Measurements from ENCODE around the gene CLPSL2.

CLPSL2 gene

DNA sequence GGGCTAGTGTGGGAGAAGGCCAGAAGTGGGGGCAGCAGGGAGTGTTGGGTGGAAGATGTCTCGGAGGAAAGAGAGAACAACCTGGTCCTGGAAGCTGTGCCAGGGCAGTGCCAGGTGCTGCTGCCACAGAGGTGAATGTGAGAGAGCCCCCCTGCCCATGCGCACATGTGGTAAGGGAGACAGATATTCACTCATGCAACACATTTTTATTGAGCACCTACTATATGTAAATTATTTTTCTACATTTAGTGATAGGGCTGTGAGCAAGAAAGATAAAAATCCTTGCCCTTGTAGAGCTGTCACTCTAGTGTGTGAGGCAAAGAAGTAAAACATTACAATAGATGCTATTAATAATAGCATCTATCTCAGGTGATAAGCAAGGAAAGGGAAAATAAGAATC is 4.9 kb downstream of the CLPSL2 start:
- Histone ChIP-seq H3K27me3 (ENCODE audit: insufficient read depth, poor library complexity, severe bottlenecking) (no peaks in the 10 kb centered on the region), H3K27ac (replicated peaks) (no peak overlapping the region), H3K4me3 (replicated peaks; ENCODE audit: insufficient read depth, low read length) (no peak overlapping the region)
- TF ChIP-seq, protein P1, sequence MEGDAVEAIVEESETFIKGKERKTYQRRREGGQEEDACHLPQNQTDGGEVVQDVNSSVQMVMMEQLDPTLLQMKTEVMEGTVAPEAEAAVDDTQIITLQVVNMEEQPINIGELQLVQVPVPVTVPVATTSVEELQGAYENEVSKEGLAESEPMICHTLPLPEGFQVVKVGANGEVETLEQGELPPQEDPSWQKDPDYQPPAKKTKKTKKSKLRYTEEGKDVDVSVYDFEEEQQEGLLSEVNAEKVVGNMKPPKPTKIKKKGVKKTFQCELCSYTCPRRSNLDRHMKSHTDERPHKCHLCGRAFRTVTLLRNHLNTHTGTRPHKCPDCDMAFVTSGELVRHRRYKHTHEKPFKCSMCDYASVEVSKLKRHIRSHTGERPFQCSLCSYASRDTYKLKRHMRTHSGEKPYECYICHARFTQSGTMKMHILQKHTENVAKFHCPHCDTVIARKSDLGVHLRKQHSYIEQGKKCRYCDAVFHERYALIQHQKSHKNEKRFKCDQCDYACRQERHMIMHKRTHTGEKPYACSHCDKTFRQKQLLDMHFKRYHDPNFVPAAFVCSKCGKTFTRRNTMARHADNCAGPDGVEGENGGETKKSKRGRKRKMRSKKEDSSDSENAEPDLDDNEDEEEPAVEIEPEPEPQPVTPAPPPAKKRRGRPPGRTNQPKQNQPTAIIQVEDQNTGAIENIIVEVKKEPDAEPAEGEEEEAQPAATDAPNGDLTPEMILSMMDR (IDR thresholded peaks at IDR 0.05; ENCODE audit: insufficient read depth, low read length), result no peak
- no peak for DNase-seq (ENCODE audit: low read depth in 1 of 2, low spot score in 1 of 2)

DNA sequence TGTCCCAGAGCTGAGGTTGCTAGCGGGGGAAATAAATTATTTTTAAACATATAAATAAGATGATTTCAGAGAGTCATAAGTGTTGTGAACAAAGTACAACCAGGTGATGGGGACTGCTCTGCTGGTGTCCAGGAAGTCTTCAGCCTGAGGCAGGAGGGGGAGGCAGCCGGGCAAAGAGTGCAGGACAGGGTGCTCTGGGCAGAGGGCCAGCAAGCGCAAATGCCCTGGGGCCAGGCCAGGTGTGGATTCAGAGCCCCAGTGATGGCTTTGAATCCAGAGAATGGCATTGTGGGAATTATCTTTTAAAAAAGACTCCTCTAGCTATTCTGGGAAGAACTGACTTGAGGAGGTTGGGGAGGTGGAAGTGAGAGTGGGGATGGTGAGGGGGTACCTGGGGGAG is 6.0 kb downstream of the CLPSL2 start:
- H3K27me3 ChIP-seq (ENCODE audit: insufficient read depth, poor library complexity, severe bottlenecking), result peaks cover 8% of the 10 kb centered on the region
- TF ChIP-seq, protein P1 (IDR thresholded peaks at IDR 0.05; ENCODE audit: insufficient read depth, low read length), result no peak
- TF ChIP-seq, protein P2, sequence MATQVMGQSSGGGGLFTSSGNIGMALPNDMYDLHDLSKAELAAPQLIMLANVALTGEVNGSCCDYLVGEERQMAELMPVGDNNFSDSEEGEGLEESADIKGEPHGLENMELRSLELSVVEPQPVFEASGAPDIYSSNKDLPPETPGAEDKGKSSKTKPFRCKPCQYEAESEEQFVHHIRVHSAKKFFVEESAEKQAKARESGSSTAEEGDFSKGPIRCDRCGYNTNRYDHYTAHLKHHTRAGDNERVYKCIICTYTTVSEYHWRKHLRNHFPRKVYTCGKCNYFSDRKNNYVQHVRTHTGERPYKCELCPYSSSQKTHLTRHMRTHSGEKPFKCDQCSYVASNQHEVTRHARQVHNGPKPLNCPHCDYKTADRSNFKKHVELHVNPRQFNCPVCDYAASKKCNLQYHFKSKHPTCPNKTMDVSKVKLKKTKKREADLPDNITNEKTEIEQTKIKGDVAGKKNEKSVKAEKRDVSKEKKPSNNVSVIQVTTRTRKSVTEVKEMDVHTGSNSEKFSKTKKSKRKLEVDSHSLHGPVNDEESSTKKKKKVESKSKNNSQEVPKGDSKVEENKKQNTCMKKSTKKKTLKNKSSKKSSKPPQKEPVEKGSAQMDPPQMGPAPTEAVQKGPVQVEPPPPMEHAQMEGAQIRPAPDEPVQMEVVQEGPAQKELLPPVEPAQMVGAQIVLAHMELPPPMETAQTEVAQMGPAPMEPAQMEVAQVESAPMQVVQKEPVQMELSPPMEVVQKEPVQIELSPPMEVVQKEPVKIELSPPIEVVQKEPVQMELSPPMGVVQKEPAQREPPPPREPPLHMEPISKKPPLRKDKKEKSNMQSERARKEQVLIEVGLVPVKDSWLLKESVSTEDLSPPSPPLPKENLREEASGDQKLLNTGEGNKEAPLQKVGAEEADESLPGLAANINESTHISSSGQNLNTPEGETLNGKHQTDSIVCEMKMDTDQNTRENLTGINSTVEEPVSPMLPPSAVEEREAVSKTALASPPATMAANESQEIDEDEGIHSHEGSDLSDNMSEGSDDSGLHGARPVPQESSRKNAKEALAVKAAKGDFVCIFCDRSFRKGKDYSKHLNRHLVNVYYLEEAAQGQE (IDR thresholded peaks at IDR 0.05; ENCODE audit: insufficient replicate concordance, low read depth), result no peak
- TF ChIP-seq POLR2AphosphoS5 (IDR thresholded peaks at IDR 0.05; ENCODE audit: low read depth), result no peak
- no peak for TF ChIP-seq SPI1 (IDR thresholded peaks at IDR 0.05; ENCODE audit: borderline replicate concordance, low read depth)
- TF ChIP-seq GABPA (IDR thresholded peaks at IDR 0.05; ENCODE audit: low read depth), result no peak
- no peak overlapping the region for H3K27ac ChIP-seq (replicated peaks)
- no peak overlapping the region for H3K4me3 ChIP-seq (replicated peaks; ENCODE audit: insufficient read depth, low read length)
- no peak for DNase-seq (ENCODE audit: low read depth in 1 of 2, low spot score in 1 of 2)

DNA sequence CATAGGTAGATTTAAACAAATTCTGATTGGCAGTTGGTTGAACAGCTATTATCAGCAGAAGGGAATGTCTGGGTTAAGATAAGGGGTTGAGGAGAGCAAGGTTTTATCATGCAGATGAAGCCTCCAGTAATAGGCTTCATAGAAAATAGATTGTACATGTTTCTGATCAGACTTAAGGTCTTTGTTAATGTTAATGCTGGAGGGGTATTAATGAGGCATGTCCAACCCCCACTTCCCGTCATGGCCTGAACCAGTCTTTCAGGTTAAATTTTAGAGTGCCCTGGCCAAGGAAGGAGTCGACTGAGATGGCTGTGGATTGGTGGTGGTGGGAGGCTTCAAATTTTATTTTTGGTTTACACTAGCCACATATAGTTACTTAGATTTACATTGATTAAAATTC is 7.8 kb downstream of the CLPSL2 start:
- TF ChIP-seq, protein P2 (IDR thresholded peaks at IDR 0.05; ENCODE audit: insufficient replicate concordance, low read depth), result no peak
- TF ChIP-seq POLR2AphosphoS5 (IDR thresholded peaks at IDR 0.05; ENCODE audit: low read depth) (no peak), GABPA (IDR thresholded peaks at IDR 0.05; ENCODE audit: low read depth) (no peak), SPI1 (IDR thresholded peaks at IDR 0.05; ENCODE audit: borderline replicate concordance, low read depth) (no peak)
- TF ChIP-seq, protein P1 (IDR thresholded peaks at IDR 0.05; ENCODE audit: insufficient read depth, low read length), result no peak
- H3K27me3 ChIP-seq (ENCODE audit: insufficient read depth, poor library complexity, severe bottlenecking), result peaks cover 16% of the 10 kb centered on the region
- H3K27ac ChIP-seq (replicated peaks), result no peak overlapping the region
- DNase-seq (ENCODE audit: low read depth in 1 of 2, low spot score in 1 of 2), result no peak
- H3K4me3 ChIP-seq (replicated peaks; ENCODE audit: insufficient read depth, low read length), result no peak overlapping the region

DNA sequence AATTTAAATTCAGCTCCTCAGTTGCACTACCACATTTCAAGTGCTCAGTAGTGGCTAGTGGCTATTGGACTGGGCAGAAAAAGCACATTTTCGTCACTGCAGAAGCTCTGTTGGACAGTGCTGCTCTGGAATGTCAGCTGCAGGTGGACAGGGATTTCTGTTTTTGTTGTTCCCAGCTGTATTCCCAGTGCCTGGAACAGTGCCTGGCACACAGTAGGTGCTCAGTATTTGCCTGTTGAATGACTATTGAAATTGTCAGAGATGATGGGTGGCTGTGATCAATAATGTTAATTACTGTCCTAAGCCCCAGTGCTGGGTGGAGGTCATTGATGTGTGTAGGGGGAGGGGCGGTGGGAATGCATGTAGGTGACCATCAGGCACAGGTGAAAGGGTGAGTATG is 9.9 kb downstream of the CLPSL2 start:
- Histone ChIP-seq H3K4me3 (replicated peaks; ENCODE audit: insufficient read depth, low read length) (no peak overlapping the region), H3K27ac (replicated peaks) (no peak overlapping the region), H3K27me3 (ENCODE audit: insufficient read depth, poor library complexity, severe bottlenecking) (peaks cover 32% of the 10 kb centered on the region)
- TF ChIP-seq, protein P1 (IDR thresholded peaks at IDR 0.05; ENCODE audit: insufficient read depth, low read length), result no peak
- TF ChIP-seq POLR2AphosphoS5 (IDR thresholded peaks at IDR 0.05; ENCODE audit: low read depth) (no peak), GABPA (IDR thresholded peaks at IDR 0.05; ENCODE audit: low read depth) (no peak), SPI1 (IDR thresholded peaks at IDR 0.05; ENCODE audit: borderline replicate concordance, low read depth) (no peak)
- TF ChIP-seq, protein P2 (IDR thresholded peaks at IDR 0.05; ENCODE audit: insufficient replicate concordance, low read depth), result no peak
- DNase-seq (ENCODE audit: low read depth in 1 of 2, low spot score in 1 of 2), result no peak

All from HL-60 (cell line).